ENCODE data around the gene PACSIN1. TPM values are rescaled to one million over a fixed set of nuclear protein-coding genes. Genes with fewer than 3 reads are reported as not detected.

Gene PACSIN1
- total RNA-seq, 1 experiment from 2014 or later = 7.0 TPM

GRCh38 chr6:34425498-34426410, 40.1 kb upstream of the PACSIN1 start, which contains the start of gene RPS10:
RPS10 (minus strand) TSS chr6:34426069; CDS start chr6:34425221, 848 bp downstream.
- WGBS (ENCODE audit: extremely low coverage, insufficient read length, low lambda C conversion rate) = no CpG with 5 or more reads among the region's 58 CpGs
- Histone ChIP-seq H2BK20ac (ENCODE audit: low read depth, low read length, poor library complexity, severe bottlenecking) (no peak within 1 kb of the TSS), H2AK5ac (ENCODE audit: insufficient read length, low read length) (no peak within 1 kb of the TSS), H3K79me2 (ENCODE audit: insufficient read depth, low read length) (peaks cover 9% of the 10 kb centered on the region; the same call in 1 of the 2 replicates), H3K27me3 (ENCODE audit: insufficient read depth, low read length) (no peaks in the 10 kb centered on the region), H2BK120ac (ENCODE audit: low read depth, low read length, poor library complexity, severe bottlenecking) (no peak within 1 kb of the TSS), H3K18ac (ENCODE audit: insufficient read length, low read depth, low read length) (peak within 1 kb of the TSS; percentile 83), H3K23ac (ENCODE audit: insufficient read length, low read depth, low read length) (no peak within 1 kb of the TSS), H4K91ac (ENCODE audit: insufficient read length, low read depth, low read length) (peak within 1 kb of the TSS; percentile 2), H2BK15ac (ENCODE audit: low read depth, low read length) (no peak within 1 kb of the TSS), H4K8ac (replicated peaks; ENCODE audit: insufficient read length, low read depth, low read length) (peak within 1 kb of the TSS; percentile 43), H3K4me1 (ENCODE audit: insufficient read depth, low read length) (no peaks in the 10 kb centered on the region), H3K27ac (ENCODE audit: insufficient read length, low read depth, low read length) (no peak within 1 kb of the TSS), H2BK12ac (ENCODE audit: insufficient read length, low read depth, low read length) (no peak within 1 kb of the TSS), H2BK5ac (ENCODE audit: insufficient read length, low read length) (no peak within 1 kb of the TSS), H3K56ac (ENCODE audit: insufficient read length, low read depth, low read length) (no peak within 1 kb of the TSS), H4K5ac (ENCODE audit: insufficient read length, low read depth, low read length) (peak within 1 kb of the TSS; percentile 50), H3K79me1 (ENCODE audit: insufficient read depth, low read depth, low read length, poor library complexity, severe bottlenecking) (peaks cover 6% of the 10 kb centered on the region), H2AFZ (ENCODE audit: low read length) (no peak within 1 kb of the TSS), H3K23me2 (ENCODE audit: insufficient read length, low read depth, low read length, poor library complexity, severe bottlenecking) (peaks cover 5% of the 10 kb centered on the region), H3K14ac (ENCODE audit: insufficient read depth, low read length) (peak within 1 kb of the TSS; percentile 84), H4K20me1 (ENCODE audit: control insufficient read depth, insufficient read depth, insufficient read length) (no peaks in the 10 kb centered on the region), H3K9ac (ENCODE audit: extremely low read depth, insufficient read length, low read length) (peak within 1 kb of the TSS; percentile 93), H3T11ph (ENCODE audit: low read length) (no peak within 1 kb of the TSS), H3K4me2 (ENCODE audit: insufficient read depth, insufficient read length, low read length) (peak within 1 kb of the TSS; percentile 85), H3K9me3 (ENCODE audit: control insufficient read depth, low read depth, low read length) (no peaks in the 10 kb centered on the region), H3K4ac (ENCODE audit: low read depth, low read length) (no peak within 1 kb of the TSS; the same call in 1 of the 2 replicates)
- Mint-ChIP-seq H3K9me3 (peaks cover 8 to 10% of the 10 kb centered on the region in 2 experiments), H3K4me1 (peaks cover 20 to 21% of the 10 kb centered on the region in 2 experiments), H3K27ac (peak within 1 kb of the TSS; percentile 99 to 100 (median 100)), H3K27me3 (ENCODE audit: low read depth) (no peaks in the 10 kb centered on the region), H3K36me3 (ENCODE audit: insufficient read depth in 1 of 3, low read depth in 3 of 3) (peaks cover 42 to 55% (median 50%) of the 10 kb centered on the region in 3 experiments), H3K4me3 (peak within 1 kb of the TSS; percentile 99)
- peak; percentile 94 for DNase-seq
- no peak for TF ChIP-seq CTCF (conservative IDR thresholded peaks at IDR 0.05)
